SK-N-DZ (cell line): ENCODE data around the gene SLC25A12.
"Not testable (repeated sequence)": the region's sequence is repeated elsewhere in the genome, so short reads cannot be mapped to it uniquely, and the experiment has no call there.

Source experiments
- DNase-seq: peaks from one replicate; pipeline ENCODE4 v3.0.0-alpha.2; 2015; ENCODE audit warnings: low spot score

The SLC25A12 gene

DNA sequence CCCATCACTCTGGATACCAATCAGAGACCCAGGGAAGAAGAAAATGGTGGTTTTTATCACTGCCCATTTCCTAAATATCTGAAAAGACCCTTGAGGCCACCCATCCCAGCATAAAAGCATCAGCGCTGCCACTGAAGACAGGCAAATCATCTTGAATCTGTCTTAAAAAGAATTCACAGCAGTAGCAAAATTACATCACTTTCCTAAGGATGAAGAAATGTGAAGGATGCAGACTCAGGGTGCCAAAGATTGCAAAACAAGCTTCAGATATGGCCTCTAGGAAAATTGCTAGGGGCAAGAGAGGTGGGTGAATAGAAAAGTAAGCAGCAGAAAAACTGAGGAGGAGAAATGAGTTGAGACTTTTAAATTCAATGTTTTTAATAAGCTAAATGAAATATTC is 70.0 kb downstream of the SLC25A12 start:
- DNase-seq = no peak

DNA sequence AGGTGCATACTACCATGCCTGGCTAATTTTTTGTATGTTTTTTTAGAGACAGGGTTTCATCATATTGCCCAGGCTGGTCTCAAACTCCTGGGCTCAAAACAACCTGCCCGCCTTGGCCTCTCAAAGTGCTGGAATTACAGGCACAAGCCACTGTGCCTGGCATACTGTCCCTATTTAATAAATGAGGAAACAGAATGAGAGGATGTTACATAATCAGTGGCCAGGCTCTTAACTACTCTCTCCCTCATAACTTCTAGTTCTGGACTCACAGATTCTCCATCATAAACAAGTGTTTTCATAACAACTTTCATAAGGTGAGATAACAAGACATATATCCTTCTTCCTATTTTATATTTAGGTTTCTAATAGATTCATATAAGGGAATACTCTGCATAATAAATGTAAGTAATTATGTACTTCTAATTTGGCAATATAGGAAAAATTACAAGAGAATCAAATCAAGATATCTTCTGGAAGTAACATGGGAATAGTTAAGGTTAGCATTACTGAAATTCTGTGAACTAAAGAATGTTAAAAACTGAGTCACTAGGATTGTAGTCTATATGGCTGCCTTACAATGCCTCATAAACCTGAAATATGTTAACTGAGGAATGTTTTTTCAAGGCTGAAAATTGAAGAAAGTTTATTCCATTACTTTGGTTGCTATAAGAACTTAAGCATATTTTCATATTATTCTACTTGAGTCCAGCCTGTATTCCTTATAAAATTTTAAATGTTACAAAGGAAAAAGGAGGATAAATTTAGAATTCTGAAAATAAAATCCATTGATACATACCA is 71.3 kb downstream of the SLC25A12 start:
- DNase-seq = no peak

DNA sequence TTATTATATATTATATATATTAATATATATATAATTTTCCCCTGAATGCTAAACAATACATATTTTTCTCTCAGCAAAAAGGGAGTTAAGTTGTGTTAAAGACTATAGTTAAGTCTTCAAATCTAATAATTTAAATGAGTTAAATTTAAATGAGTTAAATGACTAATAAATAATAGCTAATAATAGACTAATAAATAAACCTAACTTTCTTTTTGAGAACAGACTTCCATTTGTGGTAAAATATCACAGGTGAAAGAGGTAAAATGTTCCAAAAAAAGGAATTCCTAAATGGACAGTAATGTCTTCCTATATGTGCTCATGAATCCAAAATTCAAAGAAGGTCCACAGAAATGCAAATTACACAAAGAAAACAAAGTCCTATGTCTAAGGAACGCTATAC is 74.6 kb downstream of the SLC25A12 start:
- no peak for DNase-seq

DNA sequence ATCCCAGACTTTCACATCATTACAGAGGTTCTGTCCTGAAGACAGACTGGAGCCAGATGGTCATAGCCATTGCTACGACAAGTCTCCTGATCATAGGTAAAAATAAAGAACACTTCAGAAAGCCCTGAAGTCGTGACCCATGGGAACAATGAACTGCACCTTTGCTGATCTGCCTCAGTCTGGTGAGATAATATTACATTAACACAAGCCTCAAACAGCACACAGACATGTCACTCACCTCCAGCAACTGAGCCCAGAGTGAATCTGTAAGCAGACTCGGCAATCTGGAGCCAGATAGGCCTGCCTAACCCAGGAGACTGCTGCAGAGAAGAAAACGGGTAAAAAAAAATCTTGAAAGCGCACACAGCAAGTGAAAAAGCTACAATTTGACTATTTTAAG is 79.2 kb downstream of the SLC25A12 start:
- peak; percentile 28 for DNase-seq

DNA sequence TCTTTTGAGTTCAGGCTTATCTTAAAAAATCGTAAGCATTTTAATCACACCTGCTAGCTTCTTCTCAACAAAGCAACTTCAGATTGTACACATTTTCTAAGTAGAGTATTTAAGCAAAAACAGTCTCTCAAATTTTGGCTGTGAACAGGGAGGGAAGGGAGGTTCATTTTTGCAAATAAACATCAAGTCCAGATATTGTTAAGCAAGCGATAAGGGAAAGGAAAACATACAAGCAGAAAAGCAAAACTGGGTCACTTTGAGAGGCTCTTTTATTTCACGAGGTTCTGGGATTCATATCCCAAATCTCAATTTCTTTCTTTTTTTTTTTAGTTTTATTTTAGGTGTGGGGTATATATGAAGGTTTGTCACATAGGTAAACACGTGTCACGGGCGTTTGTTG is 79.9 kb downstream of the SLC25A12 start:
- DNase-seq = no peak

DNA sequence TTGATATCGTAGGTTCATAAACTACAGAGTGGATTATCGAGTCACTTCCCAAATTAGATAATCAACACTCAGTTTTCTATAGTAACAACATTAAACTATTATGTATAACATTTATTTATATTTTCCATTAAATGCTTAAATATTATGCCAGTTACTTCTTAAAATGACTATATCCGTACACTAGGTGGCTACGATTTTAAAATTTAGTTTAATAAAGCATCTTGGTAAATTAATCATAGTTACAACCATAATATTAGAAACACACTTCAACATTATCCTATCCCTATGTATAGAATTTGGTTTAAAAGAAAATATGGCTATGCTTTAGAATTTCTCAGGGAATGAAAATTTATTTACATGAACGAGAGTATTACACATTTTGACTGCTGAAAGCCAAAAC is 80.3 kb downstream of the SLC25A12 start:
- DNase-seq = no peak

GRCh38 chr2:171813126-171813525 is 80.9 kb downstream of the SLC25A12 start:
- DNase-seq = no peak

- peak; percentile 15 for DNase-seq
Observed at GRCh38 chr2:171811245-171811628, 82.8 kb downstream of the SLC25A12 start.

GRCh38 chr2:171810422-171811244 is 83.4 kb downstream of the SLC25A12 start:
- no peak for DNase-seq

- DNase-seq = not testable (repeated sequence)
Observed at GRCh38 chr2:171808885-171809284, 85.2 kb downstream of the SLC25A12 start.

- DNase-seq = no peak
Observed at GRCh38 chr2:171807831-171808393, 86.1 kb downstream of the SLC25A12 start.

GRCh38 chr2:171807119-171807518 is 86.9 kb downstream of the SLC25A12 start:
- DNase-seq = no peak

DNA sequence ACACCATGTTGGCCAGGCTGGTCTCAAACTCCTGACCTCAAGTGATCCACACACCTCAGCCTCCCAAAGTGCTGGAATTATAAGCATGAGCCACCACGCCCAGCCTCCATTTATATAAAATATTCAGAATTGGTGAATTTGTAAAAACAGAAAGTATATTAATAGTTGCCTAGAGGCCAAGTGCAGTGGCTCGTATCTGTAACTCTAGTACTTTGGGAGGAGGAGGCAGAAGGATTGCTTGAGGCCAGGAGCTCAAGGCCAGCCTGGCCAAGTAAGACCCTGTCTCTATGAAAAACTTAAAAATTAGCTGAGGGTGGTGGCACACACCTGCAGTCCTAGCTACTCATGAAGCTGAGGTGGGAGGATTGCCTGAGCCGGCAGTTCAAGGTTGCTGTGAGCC is 89.6 kb downstream of the SLC25A12 start:
- no peak for DNase-seq

GRCh38 chr2:171803757-171804156 is 90.3 kb downstream of the SLC25A12 start:
- DNase-seq = no peak

GRCh38 chr2:171800639-171801038 is 93.4 kb downstream of the SLC25A12 start:
- DNase-seq = no peak

DNA sequence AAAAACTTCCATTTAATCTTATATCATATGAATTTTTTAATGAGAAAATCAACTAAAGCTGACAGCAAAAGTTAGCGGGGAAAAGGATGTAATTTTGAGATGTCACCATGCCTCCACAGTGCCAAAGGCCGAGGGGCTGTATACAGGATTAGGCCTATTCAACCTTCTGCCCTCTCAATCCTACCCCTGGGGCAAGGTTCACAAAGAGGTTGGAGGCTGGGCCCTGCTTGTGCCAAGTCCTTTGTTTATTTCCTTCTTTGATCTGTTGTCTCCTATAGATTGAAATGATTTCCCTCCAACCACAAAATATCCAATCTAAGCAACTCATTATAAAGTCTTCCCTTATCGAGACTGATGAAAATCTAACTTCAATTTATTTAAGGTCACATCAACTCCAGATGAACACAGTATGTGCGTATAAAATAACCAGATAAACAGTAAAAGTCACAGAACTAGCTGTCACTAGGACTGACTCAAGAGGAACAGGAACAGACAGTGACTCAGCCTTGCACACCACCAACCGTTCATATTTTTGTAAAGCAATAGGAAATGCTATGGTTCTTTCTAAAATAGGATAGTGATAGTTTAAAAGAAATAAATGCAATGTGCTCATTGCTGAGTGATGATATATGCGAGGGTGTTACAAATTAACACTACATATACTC is 95.8 kb downstream of the SLC25A12 start:
- no peak for DNase-seq

- peak; percentile 25 for DNase-seq
Observed at GRCh38 chr2:171794918-171795317, 99.1 kb downstream of the SLC25A12 start.

DNA sequence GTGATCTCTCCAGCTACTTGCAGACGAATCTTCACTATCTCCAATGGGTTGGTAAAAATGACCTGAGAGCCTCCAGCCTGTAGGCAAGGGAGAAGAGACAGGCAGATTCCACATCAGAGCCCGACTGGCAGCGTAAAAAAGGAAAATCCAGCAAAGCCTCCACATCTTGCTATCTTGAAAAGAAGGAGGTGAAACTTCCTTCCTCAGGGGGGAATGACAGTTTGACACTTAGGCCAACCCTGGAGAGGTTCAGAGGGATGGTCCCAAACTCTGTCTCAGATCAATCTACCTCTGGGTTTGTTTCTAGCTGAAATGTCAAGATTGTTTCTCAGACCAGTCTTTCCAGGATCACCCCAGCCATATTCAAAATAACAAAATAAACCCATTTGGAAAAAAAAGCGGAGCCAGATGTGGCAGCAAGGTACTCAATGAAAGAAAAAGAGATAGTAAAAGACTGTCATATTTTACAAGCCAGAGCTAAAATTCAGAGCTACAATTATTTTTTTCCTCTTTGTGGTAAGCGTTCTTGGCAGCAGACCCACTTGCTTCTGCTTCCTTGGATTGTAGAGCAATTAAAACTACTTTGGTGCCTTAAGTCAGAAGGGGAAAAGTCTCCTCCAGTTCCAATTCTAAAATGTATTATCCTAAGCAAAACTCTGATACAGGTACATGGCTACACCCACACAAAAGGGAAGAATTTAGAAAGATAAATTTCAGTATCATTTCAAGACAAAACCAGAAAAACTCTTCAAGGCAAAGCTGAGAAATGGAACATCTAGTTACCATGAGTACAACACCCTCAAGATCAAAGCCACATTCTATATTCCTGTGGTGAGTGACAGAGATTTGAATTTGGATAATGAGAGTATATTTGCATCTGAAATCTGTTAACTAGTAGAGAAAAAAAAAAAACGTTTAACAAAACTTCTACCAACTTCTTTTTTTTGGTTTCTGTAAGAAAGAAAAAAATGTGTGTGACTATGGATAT is 100.1 kb downstream of the SLC25A12 start:
- DNase-seq = no peak

DNA sequence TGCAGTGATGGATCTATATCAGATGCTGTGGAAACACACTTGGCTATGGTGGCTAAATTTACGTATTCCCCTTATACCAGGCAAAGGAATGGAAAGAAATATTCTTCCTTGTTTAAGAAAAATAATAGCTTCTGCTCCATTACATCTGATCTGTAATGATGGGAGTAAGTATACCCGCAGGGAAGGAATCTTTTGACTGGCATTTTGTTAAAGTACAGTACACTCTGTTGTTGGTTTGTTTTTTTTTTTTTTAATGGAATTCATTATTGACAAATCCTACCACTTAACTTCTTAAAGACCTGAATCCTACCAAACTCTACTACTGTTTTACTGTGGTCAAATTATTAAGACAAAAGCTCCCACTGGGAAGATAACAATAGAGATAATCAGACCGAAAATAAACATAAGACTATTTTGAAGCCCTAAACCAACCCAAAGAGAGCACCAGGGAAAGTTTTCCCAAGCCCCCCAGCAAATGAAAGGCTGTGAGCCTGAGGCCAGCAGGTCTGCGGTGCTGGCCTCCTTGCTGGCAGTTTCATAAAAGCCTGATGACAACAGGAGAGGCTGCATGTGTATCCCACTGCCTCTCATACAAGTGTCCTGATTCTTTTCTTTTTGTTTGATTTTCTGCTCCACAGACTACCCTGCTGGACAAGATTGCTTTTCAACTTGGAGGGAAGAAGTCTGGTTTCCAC is 101.0 kb downstream of the SLC25A12 start:
- no peak for DNase-seq

DNA sequence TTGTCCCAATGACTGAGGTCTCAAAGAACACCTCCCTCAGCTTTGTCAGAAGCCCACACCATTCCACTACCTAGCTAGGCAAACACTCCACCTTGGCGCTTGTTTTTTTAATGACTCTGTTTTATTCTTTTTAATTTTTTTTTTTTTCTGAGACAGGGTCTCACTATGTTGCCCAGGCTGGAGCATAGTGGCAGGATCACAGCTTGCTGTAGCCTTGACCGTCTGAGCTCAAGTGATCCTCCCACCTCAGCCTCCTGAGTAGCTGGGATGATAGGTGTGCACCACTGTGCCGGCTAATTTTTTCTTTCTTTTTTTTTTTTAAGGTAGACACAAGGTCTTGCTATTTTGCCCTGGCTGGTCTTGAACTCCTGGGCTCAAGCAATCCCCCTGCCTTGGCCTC is 101.9 kb downstream of the SLC25A12 start:
- no peak for DNase-seq
